Measurements from ENCODE around the gene LDHA.

GRCh38 chr11:18420067-18420466 is 25.7 kb downstream of the LDHA start:
- TF ChIP-seq TAF1 (IDR thresholded peaks at IDR 0.05; ENCODE audit: low read depth): no peak
- no peak for TF ChIP-seq CTCF (IDR thresholded peaks at IDR 0.05; ENCODE audit: poor library complexity, severe bottlenecking)
- no peak for TF ChIP-seq SMC3 (conservative IDR thresholded peaks at IDR 0.05; ENCODE audit: poor library complexity)
- no peak for TF ChIP-seq POLR2AphosphoS5 (IDR thresholded peaks at IDR 0.05)
- TF ChIP-seq EP300 (conservative IDR thresholded peaks at IDR 0.05; ENCODE audit: poor library complexity, severe bottlenecking): no peak
- no peak for TF ChIP-seq REST (IDR thresholded peaks at IDR 0.05; ENCODE audit: borderline replicate concordance)
- TF ChIP-seq EZH2 (IDR thresholded peaks at IDR 0.05; ENCODE audit: borderline replicate concordance, insufficient read depth, low read length, poor library complexity, severe bottlenecking): no peak
- no peak for TF ChIP-seq RAD21 (conservative IDR thresholded peaks at IDR 0.05)

All from neural cell (in vitro differentiated cells).